Endothelial cell of hepatic sinusoid (primary cell): Measurements from ENCODE around the gene VPS26C.

Source experiments
- in situ Hi-C: cut with HindIII; loops from 2 replicates; pipeline ENCODE4 v1.10.0; 2017; ENCODE audit warnings: low sequenced_read_pairs

Gene VPS26C

DNA sequence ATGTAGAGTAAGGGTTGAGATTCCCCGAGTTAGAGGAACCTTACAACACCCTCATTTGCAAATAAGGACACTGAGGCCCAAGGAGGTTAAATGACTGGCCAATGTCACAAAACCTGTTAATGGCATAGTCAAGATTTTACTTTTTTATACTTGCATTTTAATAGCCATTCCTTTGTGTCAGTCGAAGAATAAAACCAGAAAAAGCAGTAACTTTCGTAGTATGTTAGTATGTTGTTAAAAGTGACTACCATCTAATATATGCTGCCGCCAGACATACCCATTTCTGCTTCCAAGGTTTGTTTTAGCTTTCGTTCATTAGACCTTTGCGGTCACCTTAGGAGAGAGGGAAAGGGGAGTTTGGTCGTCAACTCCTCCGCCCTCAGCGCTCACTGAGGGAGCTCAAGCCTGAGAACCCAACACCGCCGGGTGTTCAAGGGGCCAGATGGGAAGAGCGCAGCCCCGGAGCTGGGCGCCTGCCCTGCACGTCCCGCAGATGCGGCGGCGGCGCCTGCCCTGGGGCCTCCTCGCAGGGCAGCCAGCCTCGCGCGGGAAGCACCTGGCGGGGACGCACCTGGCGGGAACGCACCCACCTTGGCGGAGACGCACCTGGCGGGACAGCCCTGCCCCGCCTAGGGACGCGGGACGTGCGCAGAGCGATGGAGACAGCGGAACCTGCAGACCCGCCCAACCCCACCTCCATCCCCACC is 466 bp downstream of the VPS26C start:
- in situ Hi-C loops, result no loop called here

DNA sequence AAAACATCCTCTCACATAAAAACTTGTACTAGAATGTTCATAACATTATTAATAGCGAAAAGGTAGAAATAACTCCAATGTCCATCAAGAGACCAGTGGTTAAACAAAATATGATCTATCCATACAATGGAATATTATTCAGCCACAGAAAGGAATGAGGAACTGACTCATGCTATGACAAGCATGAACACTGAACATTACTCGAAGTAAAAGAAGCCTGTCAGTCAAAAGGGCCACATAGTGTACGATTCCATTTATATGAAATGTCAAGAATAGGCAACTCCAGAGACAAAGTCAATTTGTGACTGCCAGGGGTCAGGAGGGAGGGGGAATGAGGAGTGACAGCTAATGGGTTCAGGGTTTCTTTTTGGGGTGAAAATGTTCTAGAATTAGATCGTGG is 2.3 kb downstream of the VPS26C start:
- in situ Hi-C loops, result loop anchor here (5.0 kb wide), 1 partner anchor 112 kb away; no protein-coding TSS in a partner anchor

DNA sequence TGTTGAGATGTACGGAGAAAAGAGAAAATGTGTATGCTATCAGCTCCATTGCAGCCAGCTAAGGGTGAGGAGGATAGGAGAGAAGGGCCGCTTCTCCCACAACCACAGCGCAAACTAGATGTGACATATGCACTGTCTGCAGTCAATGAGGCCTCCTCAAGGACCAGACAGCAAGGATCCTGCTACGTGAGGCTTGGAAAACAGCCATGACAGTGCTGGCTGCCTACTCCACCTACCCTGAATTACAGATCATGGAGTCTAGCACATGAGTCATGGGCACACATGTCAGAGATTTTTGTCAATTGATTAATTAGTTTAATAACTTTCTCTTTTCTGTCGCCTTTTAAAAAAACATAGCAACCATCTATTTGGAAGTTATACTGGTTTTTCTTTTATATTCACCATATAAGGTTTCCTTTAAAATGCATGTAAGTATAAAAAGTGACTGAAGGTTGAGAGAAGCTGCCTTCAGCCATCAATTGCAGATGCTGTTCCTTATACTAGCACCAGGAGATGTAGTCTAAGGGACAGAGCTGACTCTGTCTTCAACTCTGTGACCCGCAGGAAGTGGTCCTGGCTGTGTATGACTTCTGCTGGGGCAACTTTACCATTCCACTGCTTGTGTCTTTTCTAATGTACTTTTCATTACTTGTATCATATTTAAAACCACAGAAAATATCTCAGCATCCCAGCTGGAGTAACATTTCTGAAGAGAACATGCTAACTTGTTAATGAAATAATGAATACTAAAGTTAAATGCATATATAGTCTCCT is 3.1 kb downstream of the VPS26C start:
- in situ Hi-C loops, result loop anchor here (5.0 kb wide), 1 partner anchor 113 kb away; no protein-coding TSS in a partner anchor

DNA sequence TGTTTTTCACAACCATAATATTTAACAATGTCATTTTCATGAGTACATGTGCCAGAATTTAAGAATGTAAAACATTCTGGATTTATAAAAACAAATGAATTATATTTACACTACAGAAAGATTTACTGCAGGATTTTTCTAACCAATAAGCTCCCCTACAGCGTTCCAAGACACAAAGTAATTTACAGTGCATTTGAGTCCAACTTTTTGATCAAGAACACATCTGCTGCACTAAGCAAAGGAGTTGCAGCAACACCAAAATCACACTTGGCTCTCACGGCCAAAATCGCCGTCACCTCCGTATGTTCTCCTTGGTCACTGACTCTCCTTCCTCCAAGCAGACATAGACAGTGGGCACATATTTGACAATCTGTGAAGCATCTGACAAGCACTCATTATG is 7.7 kb downstream of the VPS26C start:
- in situ Hi-C loops, result loop anchor here (5.0 to 10.0 kb wide), 2 partner anchors 52 to 205 kb away; no protein-coding TSS in a partner anchor

DNA sequence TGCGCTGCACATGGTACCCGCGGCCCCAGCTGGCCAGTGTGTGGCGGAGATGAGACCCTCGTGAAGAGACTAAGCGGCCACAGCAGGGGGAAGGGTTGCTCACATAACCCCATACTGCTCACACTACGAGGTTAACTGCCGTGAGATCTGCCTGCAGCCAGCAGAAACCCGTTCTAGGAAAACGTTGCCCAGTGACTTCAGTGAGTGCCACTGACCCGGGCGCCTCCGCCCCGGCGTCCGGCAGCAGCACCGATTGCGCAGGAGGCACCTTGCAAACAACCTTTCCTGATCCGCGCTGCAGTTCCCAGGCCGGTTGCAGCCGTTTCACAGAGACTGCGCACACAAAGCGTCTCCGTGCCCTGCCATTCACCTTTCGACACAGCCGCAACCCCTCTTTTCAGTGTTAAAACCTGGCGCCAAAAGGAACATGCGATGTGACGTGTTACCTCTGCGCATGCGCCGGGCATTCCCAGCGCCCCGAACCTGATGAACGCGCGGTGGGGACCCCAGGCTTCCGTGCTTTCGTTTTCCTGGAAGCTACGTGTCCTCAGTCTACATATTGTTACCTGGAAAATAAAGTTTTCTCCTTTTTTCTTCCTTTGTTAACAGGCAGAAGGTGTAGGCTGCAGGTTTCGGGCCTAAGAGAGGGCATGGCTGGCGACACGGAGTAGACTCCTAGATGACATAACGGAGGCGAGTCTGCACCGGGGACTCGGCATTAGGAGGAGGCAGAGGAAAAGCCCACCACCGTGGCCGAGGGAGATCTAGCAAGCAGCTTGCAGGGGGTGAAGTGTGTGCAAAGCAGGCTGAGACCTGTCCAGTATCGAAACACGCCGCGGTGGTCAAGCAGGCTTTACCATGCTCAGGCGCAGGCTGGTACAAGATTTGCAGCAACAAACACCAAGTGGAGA is 8.9 kb downstream of the VPS26C start:
- in situ Hi-C loops, result loop anchor here (5.0 to 10.0 kb wide), 2 partner anchors 51 to 207 kb away; no protein-coding TSS in a partner anchor

DNA sequence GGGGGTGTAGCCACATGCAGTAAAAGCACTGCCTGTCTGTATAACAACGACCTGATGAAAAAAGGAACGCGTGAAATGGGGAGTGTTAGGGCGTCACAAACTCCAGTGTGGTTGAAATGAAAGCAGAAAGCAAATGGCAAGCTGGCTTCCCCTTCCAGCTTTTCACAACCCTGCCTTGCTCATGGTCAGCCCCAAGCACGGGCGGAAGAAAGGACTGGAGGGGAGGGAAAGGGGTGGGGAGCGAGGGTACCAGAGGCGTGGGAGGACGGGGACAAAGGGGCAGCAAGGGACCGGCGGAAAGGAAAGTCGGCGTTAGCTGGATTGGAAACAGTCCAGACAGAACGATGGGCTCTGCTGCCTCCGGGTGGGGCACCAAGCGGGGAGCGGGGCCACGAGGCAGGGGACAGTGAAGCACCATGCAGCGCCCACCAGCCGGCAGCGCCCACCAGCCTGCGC is 9.6 kb downstream of the VPS26C start:
- in situ Hi-C loops, result loop anchor here (5.0 to 10.0 kb wide), 2 partner anchors 50 to 207 kb away; no protein-coding TSS in a partner anchor

DNA sequence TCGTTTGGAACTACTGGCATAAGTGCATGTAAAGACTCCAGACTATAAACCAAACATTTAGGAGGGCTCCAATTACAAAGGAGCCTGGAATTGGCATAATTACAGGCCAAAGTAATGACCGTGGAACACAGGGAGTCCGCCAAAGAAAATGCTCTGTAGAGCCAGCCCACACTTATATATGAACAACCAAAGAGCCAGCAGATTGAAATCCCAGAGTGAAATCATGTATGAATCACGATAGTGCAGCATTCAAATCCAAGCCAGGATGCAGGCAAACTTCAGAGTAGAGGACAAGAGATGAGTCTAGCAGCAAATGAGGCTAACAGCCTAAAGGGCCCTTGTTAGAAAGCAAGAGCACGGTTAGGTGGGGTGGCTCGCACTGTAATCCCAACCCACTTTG is 13.1 kb downstream of the VPS26C start:
- in situ Hi-C loops, result loop anchor here (10.0 kb wide), 1 partner anchor 211 kb away; no protein-coding TSS in a partner anchor

DNA sequence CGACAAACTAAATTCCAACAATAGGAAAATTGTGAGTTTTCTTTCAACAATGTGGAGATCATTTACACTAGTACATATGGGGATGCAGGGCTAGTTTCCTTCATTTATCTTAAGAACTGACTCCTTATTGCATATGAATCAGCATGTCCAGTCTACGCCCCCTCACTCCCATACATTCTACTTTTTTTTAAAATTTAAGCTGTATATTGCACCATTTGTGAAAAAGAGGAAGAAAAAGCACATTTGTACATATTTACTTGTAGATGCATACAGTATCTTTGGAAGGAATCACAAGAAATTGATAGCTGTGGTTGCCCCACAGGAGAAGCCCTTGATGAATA is 15.9 kb downstream of the VPS26C start:
- in situ Hi-C loops, result loop anchor here (10.0 kb wide), 1 partner anchor 214 kb away; no protein-coding TSS in a partner anchor

DNA sequence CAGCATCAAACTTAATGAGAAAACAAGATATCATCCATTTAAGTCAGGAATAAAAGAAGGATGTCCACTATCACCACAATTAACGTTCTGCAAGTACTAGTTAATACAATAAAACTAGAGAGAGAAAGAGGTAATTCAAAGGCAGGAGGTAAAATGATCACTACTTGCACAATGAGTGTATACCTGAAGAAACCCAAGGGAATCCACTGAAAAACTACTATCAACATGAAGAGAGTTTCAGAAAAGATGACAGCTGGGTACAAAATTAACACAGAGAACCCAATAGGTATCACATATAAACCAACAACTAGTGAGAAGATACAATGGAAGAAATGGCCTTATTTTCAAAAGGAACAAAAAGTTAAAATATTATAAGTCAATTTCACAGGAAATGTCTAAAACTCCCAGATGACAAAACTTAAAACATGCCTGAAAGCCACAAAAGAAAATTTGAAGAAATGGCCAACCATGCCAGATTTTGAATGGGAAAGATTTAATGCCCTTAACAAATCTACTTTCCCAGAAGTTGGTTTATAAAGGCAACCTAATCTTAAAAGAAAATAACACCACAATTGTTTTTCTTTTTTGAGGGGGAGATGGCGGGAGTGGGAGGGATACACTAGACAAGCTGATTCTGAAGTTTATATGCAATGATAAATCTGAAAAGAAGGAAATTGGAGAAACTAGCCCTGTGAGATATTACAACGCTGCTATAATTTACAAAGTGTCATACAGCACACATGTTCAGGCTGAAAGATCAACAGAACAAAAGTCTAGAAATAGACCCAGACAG is 17.8 kb downstream of the VPS26C start:
- in situ Hi-C loops, result no loop called here

DNA sequence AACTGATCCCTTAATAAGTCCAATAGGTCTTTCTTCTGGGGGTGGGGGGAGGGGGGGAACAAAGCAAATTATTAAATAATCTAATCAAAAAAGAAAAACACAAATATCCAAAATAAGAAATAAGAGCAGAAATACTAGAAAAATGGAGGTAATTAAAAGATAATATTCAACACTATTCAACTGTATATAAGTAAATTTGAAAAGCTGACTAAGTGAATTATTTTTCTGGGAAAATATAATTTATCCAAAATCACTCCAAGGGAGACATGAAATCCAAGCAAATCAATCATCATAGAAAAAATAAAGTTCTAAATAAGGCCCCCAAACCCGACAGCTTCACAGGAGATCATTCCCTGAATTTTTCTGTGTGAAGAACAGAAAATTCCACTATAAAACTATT is 18.8 kb downstream of the VPS26C start:
- in situ Hi-C loops, result no loop called here

DNA sequence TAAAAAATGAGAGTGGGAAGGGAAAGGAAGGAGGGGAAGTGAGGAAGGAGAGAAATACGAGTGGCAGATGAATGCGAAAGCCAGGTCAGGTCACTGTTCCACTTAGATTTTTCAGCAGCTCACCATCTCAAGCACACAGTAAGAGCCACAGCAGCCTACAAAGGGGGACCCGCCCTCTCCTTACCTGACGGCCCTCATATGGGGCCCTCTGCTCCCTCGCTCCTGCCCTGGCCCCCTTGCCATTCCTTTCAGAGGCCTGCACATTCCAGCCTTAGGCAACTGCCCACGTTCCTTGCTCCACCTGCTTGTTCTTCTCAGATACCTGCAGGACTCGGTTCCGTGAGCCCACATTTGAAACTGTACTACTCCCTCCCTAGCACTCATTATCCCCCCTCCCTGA is 22.0 kb downstream of the VPS26C start:
- in situ Hi-C loops, result no loop called here

DNA sequence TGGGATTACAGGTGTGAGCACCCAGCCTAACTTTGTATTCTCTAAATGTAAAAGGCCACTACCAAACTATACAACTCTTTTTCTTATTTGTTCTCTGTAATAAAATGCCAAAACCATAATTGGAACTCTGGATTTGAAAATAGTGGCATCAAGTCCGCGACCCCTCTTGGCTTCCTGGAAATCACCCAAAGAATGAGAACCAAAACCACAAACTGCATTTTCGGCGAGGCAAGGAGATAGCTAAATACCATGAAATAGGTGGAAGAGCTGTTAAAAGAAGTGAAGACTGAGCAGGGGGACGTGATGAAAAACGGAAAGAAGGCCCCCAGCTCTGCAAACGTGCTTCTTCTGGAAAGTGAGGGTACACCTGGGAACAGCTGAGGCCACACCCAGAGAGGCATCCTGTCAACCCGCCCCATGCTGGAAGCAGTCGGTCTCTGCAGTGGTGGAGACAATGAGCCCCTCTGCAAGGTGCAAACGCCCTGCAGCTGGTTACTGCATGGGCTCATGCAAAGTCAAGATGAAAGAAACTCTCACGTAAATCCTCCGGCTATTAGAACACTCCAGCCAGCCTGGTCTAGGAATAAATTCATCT is 22.5 kb downstream of the VPS26C start:
- in situ Hi-C loops, result no loop called here

DNA sequence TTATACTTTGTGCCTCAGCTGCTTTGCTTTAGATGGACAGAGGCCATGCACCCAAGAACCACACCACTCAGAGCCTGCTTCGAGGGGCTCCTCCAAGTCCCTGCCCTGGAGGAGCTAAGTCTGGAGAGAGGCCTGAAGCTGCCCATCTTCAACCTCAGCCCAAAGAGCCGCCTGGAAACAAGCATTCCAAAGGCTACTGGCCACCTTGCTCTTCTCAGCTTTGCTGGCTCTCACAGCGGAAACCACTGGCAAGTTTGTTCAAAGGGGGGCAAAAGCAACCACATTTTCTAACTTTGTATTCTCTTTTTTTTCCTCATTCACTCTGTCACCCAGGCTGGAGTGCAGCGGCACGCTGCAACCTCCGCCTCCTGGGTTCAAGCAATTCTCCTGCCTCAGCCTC is 23.2 kb downstream of the VPS26C start:
- in situ Hi-C loops, result no loop called here

DNA sequence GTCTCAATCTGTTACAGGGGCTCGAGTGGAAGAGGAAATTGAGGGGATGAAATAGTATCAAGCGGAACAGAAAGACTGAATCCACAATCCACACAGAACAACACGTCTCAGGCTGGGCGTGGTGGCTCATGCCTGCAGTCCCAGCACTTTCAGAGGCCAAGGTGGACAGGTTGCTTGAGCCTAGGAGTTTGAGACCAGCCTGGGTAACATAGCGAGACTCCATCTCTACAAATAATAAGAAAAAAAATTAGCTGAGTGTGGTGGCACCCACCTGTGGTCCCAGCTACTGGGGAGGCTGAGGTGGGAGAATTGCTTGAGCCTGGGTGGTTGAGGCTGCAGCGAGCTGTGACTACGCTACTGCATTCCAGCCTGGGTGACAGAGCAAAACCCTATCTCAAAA is 25.7 kb downstream of the VPS26C start:
- in situ Hi-C loops, result no loop called here

DNA sequence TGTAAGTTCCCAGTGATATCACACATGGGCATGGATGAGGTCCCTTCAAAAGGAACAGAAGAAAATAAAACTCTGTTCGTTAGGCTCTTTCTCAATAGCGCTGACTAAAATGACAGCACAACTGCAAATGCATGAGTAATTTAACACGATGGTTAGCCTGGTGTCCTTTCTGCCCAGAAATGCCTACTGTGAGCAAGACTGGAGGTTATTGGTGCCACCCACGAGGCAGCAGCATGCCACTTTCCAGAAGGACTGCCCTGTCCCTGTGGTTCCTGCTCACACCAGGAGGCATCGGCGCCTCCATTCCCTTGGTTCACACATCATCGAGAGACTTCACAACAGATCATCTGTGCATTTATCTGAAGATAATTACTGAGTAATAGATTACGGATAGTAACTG is 26.2 kb downstream of the VPS26C start:
- in situ Hi-C loops, result no loop called here

DNA sequence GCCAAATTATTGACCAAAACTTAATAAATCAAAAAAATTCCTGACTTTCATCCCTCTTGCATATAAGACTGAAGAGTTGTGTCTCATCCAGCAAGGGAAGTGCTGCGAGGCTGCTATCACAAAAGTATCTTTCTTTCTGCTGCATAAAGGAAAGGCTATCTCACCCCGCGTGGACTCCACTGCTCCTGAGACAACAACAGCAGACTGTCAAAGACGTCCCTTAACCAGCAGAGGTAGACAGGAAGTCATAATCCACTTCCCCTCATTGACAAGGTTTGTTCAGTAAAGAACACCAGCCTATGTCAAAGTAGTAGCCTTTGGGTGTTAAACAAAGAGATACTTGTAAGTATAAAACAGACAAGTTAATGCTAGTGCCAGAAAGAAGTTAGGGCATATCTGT is 29.4 kb downstream of the VPS26C start:
- in situ Hi-C loops, result no loop called here

DNA sequence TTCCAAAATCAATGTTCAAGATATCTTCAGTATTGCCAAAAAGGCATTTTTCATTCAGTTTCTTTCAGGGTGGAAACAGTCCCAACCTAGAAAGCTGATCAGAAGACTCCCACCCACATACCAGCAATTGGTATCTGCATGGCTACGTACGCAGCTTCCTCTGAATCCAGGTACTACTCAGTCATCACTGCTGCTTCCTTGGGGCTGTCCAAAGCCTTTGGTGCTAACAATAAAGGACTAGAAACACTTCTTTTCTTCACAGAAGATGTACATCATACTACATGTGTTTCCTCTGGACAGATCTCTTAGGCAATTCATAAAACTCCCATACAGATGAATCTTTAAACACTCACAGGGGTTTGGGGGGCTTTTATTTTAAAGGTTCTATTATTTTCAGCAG is 29.8 kb downstream of the VPS26C start:
- in situ Hi-C loops, result no loop called here

DNA sequence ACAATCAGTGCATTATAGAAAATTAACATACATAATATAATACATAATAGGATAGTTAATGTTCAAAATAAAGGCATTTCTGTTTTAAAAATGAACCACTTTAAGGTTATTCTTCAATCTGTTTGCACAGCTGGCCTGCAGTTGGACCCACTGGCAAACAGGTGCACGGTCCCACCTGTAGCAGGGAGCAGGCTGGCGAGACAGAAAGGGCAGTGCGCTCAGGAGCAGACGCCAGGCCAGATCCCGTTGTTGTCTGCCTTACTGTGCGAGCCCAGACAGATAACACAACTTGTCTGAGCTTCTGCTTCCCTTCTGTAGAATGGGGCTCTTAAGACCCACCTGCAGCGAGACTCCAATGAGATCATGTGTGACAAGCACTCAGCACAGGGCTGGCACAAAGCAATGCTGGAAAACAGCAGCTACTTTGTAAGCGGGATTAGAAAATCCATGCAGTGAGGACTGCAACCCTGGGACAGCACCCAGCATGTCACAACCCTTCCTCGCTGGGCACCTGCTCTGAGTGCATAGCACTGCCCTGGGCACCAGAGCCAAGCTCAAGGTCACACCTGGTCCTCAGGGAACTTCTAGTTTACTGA is 33.5 kb downstream of the VPS26C start:
- in situ Hi-C loops, result no loop called here

DNA sequence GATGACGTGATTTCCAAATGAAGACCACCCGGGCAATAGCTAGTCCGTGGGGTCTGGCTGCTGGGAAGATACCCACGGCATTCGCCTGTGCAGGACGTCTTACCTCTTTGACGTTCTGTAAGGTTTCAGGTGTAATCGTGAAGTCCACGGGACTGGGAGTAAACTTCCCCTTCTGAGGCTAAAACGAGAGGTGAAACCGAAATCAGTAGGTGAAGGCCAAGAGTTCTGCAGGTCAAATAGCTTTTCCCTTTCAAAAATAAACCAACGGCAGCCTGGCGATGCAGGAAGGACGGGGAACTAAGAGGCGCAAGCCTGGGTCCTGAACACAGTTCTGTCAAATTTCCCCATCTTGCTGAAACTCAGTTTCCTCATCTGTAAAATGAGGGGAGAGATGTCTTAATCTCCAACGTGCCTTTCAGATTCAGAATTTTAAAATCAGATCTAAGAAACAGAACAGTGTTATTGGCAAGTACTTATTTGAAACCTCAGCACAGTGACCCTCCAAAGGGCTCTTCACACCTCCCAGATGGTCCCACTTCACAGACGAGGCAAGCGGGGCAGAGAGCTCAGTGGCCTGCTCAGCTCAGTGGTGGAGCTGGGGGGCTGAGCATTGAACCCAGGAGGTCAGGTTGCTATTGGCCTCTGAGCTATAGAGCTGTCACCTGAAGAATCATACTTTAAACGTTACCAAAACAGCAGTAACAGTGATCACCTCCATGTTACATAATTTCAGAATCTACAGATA is 34.7 kb downstream of the VPS26C start:
- in situ Hi-C loops, result no loop called here
